GM23338 (cell line): ENCODE results near the gene TBCD. TPM values are rescaled to one million over a fixed set of nuclear protein-coding genes. Genes with fewer than 3 reads are reported as not detected.

ENCODE experiments used
- ATAC-seq: fragments of 200-7000 bp; cut with Tn5 transposase; 3 replicates; pipeline ENCODE4 v1.9.1; 2020
- DNase-seq: peaks from one replicate; pipeline ENCODE4 v3.0.0-alpha.2; 2015; ENCODE audit warnings: low spot score
- H2AFZ ChIP-seq: fragments of 200-600 bp; sonication (generic); 2 replicates; pipeline ENCODE4 v1.8.0; 2016; ENCODE audit warnings: antibody characterized with exemption, mild to moderate bottlenecking, moderate library complexity
- H3F3A ChIP-seq: fragments of 200-600 bp; sonication (generic); replicated peaks from 2 replicates; pipeline ENCODE4 v1.8.0; 2017; ENCODE audit warnings: antibody characterized with exemption, mixed run types, low read depth
- H3K27ac ChIP-seq: fragments of 200-600 bp; sonication (generic); 2 replicates; pipeline ENCODE4 v1.6.1; 2016; ENCODE audit warnings: low read depth
- H3K27me3 ChIP-seq: fragments of 200-600 bp; sonication (generic); 2 replicates; pipeline ENCODE4 v1.8.0; 2016; ENCODE audit warnings: mild to moderate bottlenecking, mixed run types, moderate library complexity; ENCODE audit not compliant: insufficient read depth
- H3K36me3 ChIP-seq: fragments of 200-600 bp; sonication (generic); 2 replicates; pipeline ENCODE4 v1.8.0; 2016; ENCODE audit warnings: mild to moderate bottlenecking; ENCODE audit not compliant: insufficient read depth
- H3K4me1 ChIP-seq: fragments of 200-600 bp; sonication (generic); 2 replicates; pipeline ENCODE4 v1.8.0; 2016; ENCODE audit warnings: mild to moderate bottlenecking, moderate library complexity; ENCODE audit not compliant: insufficient read depth
- H3K4me2 ChIP-seq: fragments of 200-600 bp; sonication (generic); 2 replicates; pipeline ENCODE4 v1.7.1; 2017; ENCODE audit warnings: mixed run types
- H3K4me3 ChIP-seq: fragments of 200-600 bp; sonication (generic); 2 replicates; pipeline ENCODE4 v1.6.1; 2016; ENCODE audit warnings: mixed run types
- H3K79me2 ChIP-seq: fragments of 200-600 bp; sonication (generic); replicated peaks from 2 replicates; pipeline ENCODE4 v1.8.0; 2017; ENCODE audit warnings: mild to moderate bottlenecking; ENCODE audit not compliant: insufficient read depth
- H3K9me2 ChIP-seq: fragments of 200-600 bp; sonication (generic); 2 replicates; pipeline ENCODE4 v1.8.0; 2017; ENCODE audit not compliant: insufficient read depth
- H4K20me1 ChIP-seq: fragments of 200-600 bp; sonication (generic); replicated peaks from 2 replicates; pipeline ENCODE4 v1.8.0; 2017; ENCODE audit warnings: mild to moderate bottlenecking; ENCODE audit not compliant: insufficient read depth
- H3K27ac Mint-ChIP-seq: 2 replicates; pipeline ENCODE4 v1.8.0; 2020; ENCODE audit warnings: inconsistent platforms, mild to moderate bottlenecking, moderate library complexity, mixed read lengths
- H3K27me3 Mint-ChIP-seq: 3 replicates; pipeline ENCODE4 v1.8.0; 2022; ENCODE audit warnings: low read depth, mild to moderate bottlenecking, moderate library complexity, mixed read lengths, inconsistent platforms; ENCODE audit not compliant: insufficient read depth, poor library complexity
- H3K36me3 Mint-ChIP-seq: 3 replicates; pipeline ENCODE4 v1.8.0; 2021; ENCODE audit warnings: low read depth, mild to moderate bottlenecking, inconsistent platforms, moderate library complexity, mixed read lengths
- H3K4me1 Mint-ChIP-seq: 3 replicates; pipeline ENCODE4 v1.8.0; 2020; ENCODE audit warnings: mild to moderate bottlenecking, inconsistent platforms, mixed read lengths
- H3K4me3 Mint-ChIP-seq: 3 replicates; pipeline ENCODE4 v1.8.0; 2021; ENCODE audit warnings: moderate library complexity, mild to moderate bottlenecking, inconsistent platforms, mixed read lengths
- H3K9me3 Mint-ChIP-seq: 3 replicates; pipeline ENCODE4 v1.8.0; 2020; ENCODE audit warnings: moderate library complexity, mild to moderate bottlenecking, inconsistent platforms, mixed read lengths
- CREB1 ChIP-seq: fragments of 250-450 bp; sonication (Bioruptor Pico); IDR thresholded peaks from 2 replicates; pipeline ENCODE4 v1.5.0; 2020; ENCODE audit warnings: low read depth, mild to moderate bottlenecking, moderate library complexity
- CTCF ChIP-seq, 2 experiments: fragments of 200-600 bp in 1 of 2; sonication (generic) in 1 of 2; conservative IDR thresholded peaks; 2 replicates each; pipeline versions ENCODE4 v1.5.1 to v1.6.1; 2016 to 2017; ENCODE audit warnings: antibody characterized with exemption in 2 of 2, low read depth in 2 of 2, mild to moderate bottlenecking in 2 of 2, moderate library complexity in 1 of 2
- ETS1 ChIP-seq: IDR thresholded peaks from 2 replicates; pipeline ENCODE4 v1.6.1; 2016; ENCODE audit warnings: antibody characterized with exemption
- EZH2 ChIP-seq: fragments of 200-600 bp; sonication (generic); IDR thresholded peaks from one replicate; pipeline ENCODE4 v1.8.0; 2017; ENCODE audit warnings: antibody characterized with exemption, mild to moderate bottlenecking, low read depth; ENCODE audit not compliant: unreplicated experiment
- EZH2phosphoT487 ChIP-seq: fragments of 200-600 bp; sonication (generic); IDR thresholded peaks from one replicate; pipeline ENCODE4 v1.8.1; 2018; ENCODE audit warnings: antibody characterized with exemption; ENCODE audit not compliant: unreplicated experiment
- JUNB ChIP-seq: IDR thresholded peaks from one replicate; pipeline ENCODE4 v1.6.1; 2016; ENCODE audit warnings: antibody characterized with exemption; ENCODE audit not compliant: unreplicated experiment
- NANOG ChIP-seq: IDR thresholded peaks from 2 replicates; pipeline ENCODE4 v1.6.1; 2016; ENCODE audit warnings: antibody characterized with exemption, borderline replicate concordance
- POLR2AphosphoS5 ChIP-seq: IDR thresholded peaks from 2 replicates; pipeline ENCODE4 v1.6.1; 2016; ENCODE audit warnings: antibody characterized with exemption, low read depth
- REST ChIP-seq: IDR thresholded peaks from one replicate; pipeline ENCODE4 v1.6.1; 2018; ENCODE audit warnings: antibody characterized with exemption; ENCODE audit not compliant: unreplicated experiment
- STAT1 ChIP-seq: IDR thresholded peaks from one replicate; pipeline ENCODE4 v1.6.1; 2016; ENCODE audit warnings: antibody characterized with exemption; ENCODE audit not compliant: unreplicated experiment
- ZNF114 ChIP-seq: fragments of 250-450 bp; sonication (Bioruptor Pico); IDR thresholded peaks from 2 replicates; pipeline ENCODE4 v1.5.0; 2020; ENCODE audit warnings: mild to moderate bottlenecking, moderate library complexity
- ZNF331 ChIP-seq: fragments of 250-450 bp; sonication (Bioruptor Pico); IDR thresholded peaks from 2 replicates; pipeline ENCODE4 v1.5.0; 2020; ENCODE audit warnings: low read depth, mild to moderate bottlenecking, moderate library complexity
- ZNF462 ChIP-seq: fragments of 250-450 bp; sonication (Bioruptor Pico); IDR thresholded peaks from 2 replicates; pipeline ENCODE4 v1.5.0; 2020; ENCODE audit warnings: mild to moderate bottlenecking, moderate library complexity
- polyA plus RNA-seq: library from polyadenylated mRNA; unstranded; fragments of >200 nt; fragmentation: Nextera tagmentation; extraction: Ambion mirVana; gene quantifications from 2 replicates; pipeline ENCODE4 v1.2.1, GENCODE V29; 2016
- total RNA-seq: library from RNA; depleted of rRNA; stranded (reverse); fragments of >200 nt; shearing (Covaris generic); gene quantifications from 2 replicates; pipeline ENCODE4 v1.2.3, GENCODE V29; 2014

TBCD gene
- total and polyA plus RNA-seq, 2 experiments from 2014 or later = 75.0 to 116 TPM

- H3K27ac ChIP-seq = no peak overlapping the region
- TF ChIP-seq STAT1 (no peak), ZNF462 (CRISPR knock-in tag) (no peak), EZH2 (no peak), CREB1 (CRISPR knock-in tag) (no peak), ETS1 (no peak), JUNB (no peak), ZNF114 (CRISPR knock-in tag) (no peak), POLR2AphosphoS5 (no peak), EZH2phosphoT487 (no peak), ZNF331 (CRISPR knock-in tag) (no peak), NANOG (no peak), CTCF (conservative IDR thresholded peaks at IDR 0.05; ENCODE audit: low read depth in 2 of 2) (no peak), REST (no peak)
- peaks cover 13% of the 10 kb centered on the region; the same call in 1 of the 2 replicates for H3K36me3 ChIP-seq
- H3K4me3 ChIP-seq = no peak overlapping the region
- no peak overlapping the region for H2AFZ ChIP-seq
- ATAC-seq = no peak
- no peak for DNase-seq
- no peaks in the 10 kb centered on the region for H3K27me3 ChIP-seq
- peaks cover 8% of the 10 kb centered on the region for H3K27me3 Mint-ChIP-seq
- no peaks in the 10 kb centered on the region for H3K9me2 ChIP-seq
- no peaks in the 10 kb centered on the region; the same call in 2 of the 3 replicates for H3K9me3 Mint-ChIP-seq
- peaks cover 6% of the 10 kb centered on the region; the same call in 1 of the 2 replicates for H4K20me1 ChIP-seq
- peaks cover 37% of the 10 kb centered on the region for H3K79me2 ChIP-seq
- H3K4me1 Mint-ChIP-seq = peaks cover 11% of the 10 kb centered on the region; the same call in 2 of the 3 replicates
- peaks cover 22% of the 10 kb centered on the region for H3K36me3 Mint-ChIP-seq
- H3K4me1 ChIP-seq = no peaks in the 10 kb centered on the region
- H3K4me3 Mint-ChIP-seq = no peak overlapping the region
- no peaks in the 10 kb centered on the region for H3F3A ChIP-seq
- H3K27ac Mint-ChIP-seq = no peak overlapping the region
- no peak overlapping the region for H3K4me2 ChIP-seq
These were observed 104.5 kb downstream of the TBCD start for GRCh38 chr17:82856361-82856760.
